HepG2 (cell line): ENCODE data around the gene IL32. TPM values are rescaled to one million over a fixed set of nuclear protein-coding genes. Genes with fewer than 3 reads are reported as not detected.

Experiments
- AGO2 ChIP-seq: fragments of 200-400 bp; formaldehyde crosslinking; optimal IDR thresholded peaks from 2 replicates; pipeline ENCODE3; 2017; ENCODE audit warnings: mild to moderate bottlenecking, low read depth, low read length, moderate library complexity
- KDM2A ChIP-seq: sonication (generic); formaldehyde crosslinking; IDR thresholded peaks from 2 replicates; pipeline ENCODE4 v1.4.0; 2020; ENCODE audit warnings: low read depth, missing genetic modification reagents, borderline replicate concordance
- MBD4 ChIP-seq: IDR thresholded peaks from 2 replicates; pipeline ENCODE4 v1.6.1; 2012; ENCODE audit warnings: low read length, inconsistent platforms, borderline replicate concordance
- MYNN ChIP-seq: sonication (generic); formaldehyde crosslinking; IDR thresholded peaks from 2 replicates; pipeline ENCODE4 v1.4.0; 2020; ENCODE audit warnings: mild to moderate bottlenecking, low read depth, missing genetic modification reagents
- NCOR1 ChIP-seq: fragments of 200-600 bp; sonication (generic); IDR thresholded peaks from 2 replicates; pipeline ENCODE4 v1.7.0; 2017; ENCODE audit warnings: antibody characterized with exemption, low read length, borderline replicate concordance
- NR0B2 ChIP-seq: sonication (generic); formaldehyde crosslinking; IDR thresholded peaks from 2 replicates; pipeline ENCODE4 v1.4.0; 2020; ENCODE audit warnings: mild to moderate bottlenecking, missing genetic modification reagents
- NR2F1 ChIP-seq, 2 experiments: fragments of 450-650 bp in 1 of 2; formaldehyde crosslinking in 1 of 2; IDR thresholded peaks; 2 replicates each; pipeline versions ENCODE4 v1.5.0 to v1.6.1; 2016 to 2020; ENCODE audit warnings: mild to moderate bottlenecking in 1 of 2, missing compliant biosample characterization in 1 of 2, missing genetic modification reagents in 1 of 2, moderate library complexity in 1 of 2
- RBAK ChIP-seq: sonication (generic); formaldehyde crosslinking; IDR thresholded peaks from 2 replicates; pipeline ENCODE4 v1.5.1; 2020; ENCODE audit warnings: mild to moderate bottlenecking, missing genetic modification reagents
- RFX5 ChIP-seq: IDR thresholded peaks from 2 replicates; pipeline ENCODE4 v1.6.1; 2011; ENCODE audit warnings: low read depth, low read length, improper control_type of control experiment
- SALL1 ChIP-seq: sonication (generic); formaldehyde crosslinking; IDR thresholded peaks from 2 replicates; pipeline ENCODE4 v1.8.0; 2022; ENCODE audit warnings: mild to moderate bottlenecking, missing genetic modification reagents
- ZNF317 ChIP-seq: sonication (generic); formaldehyde crosslinking; IDR thresholded peaks from 2 replicates; pipeline ENCODE4 v1.5.0; 2020; ENCODE audit warnings: mild to moderate bottlenecking, missing genetic modification reagents
- ZNF329 ChIP-seq: sonication (generic); formaldehyde crosslinking; IDR thresholded peaks from 2 replicates; pipeline ENCODE4 v1.9.0; 2021; ENCODE audit warnings: low read depth, mild to moderate bottlenecking, missing genetic modification reagents
- ZNF430 ChIP-seq: sonication (generic); formaldehyde crosslinking; IDR thresholded peaks from 2 replicates; pipeline ENCODE4 v1.9.0; 2021; ENCODE audit warnings: mild to moderate bottlenecking, missing genetic modification reagents
- ZNF503 ChIP-seq: sonication (generic); formaldehyde crosslinking; IDR thresholded peaks from 2 replicates; pipeline ENCODE4 v1.4.0; 2020; ENCODE audit warnings: missing genetic modification reagents
- ZNF546 ChIP-seq: sonication (generic); formaldehyde crosslinking; conservative IDR thresholded peaks from 2 replicates; pipeline ENCODE4 v1.8.1; 2023; ENCODE audit warnings: mild to moderate bottlenecking, missing genetic modification reagents
- ZNF644 ChIP-seq: IDR thresholded peaks from 2 replicates; pipeline ENCODE4 v1.6.1; 2016; ENCODE audit warnings: low read depth
- ZNF7 ChIP-seq: IDR thresholded peaks from 2 replicates; pipeline ENCODE4 v1.6.1; 2016; ENCODE audit warnings: missing biosample characterization, missing genetic modification reagents
- ZSCAN12 ChIP-seq: sonication (generic); formaldehyde crosslinking; IDR thresholded peaks from 2 replicates; pipeline ENCODE4 v1.9.0; 2021; ENCODE audit warnings: mild to moderate bottlenecking, missing genetic modification reagents
- polyA plus RNA-seq, 8 experiments: library from polyadenylated mRNA; depleted of rRNA in 3 of 8; stranded (reverse) in 7 of 8; unstranded in 1 of 8; fragments of >200 nt; fragmentation: Illumina TruSeq in 4 of 8; extraction: Trizol in 4 of 8; gene quantifications; 2 replicates each; pipeline versions ENCODE4 v1.2.1 to v1.2.3, GENCODE V29; 2011 to 2016; ENCODE audit warnings: low read depth in 4 of 8, missing spikeins in 1 of 8, mixed read lengths in 1 of 8; ENCODE audit not compliant: insufficient read depth in 1 of 8
- total RNA-seq, 5 experiments: library from RNA; depleted of rRNA; stranded (reverse); fragments of >200 nt; fragmentation: Illumina TruSeq; extraction: Trizol; gene quantifications; 2 replicates each; pipeline ENCODE4 v1.2.3, GENCODE V29; 2016; ENCODE audit warnings: low read depth in 1 of 5
- TF ChIP-seq, protein P1 (sequence below): sonication (generic); formaldehyde crosslinking; IDR thresholded peaks from 2 replicates; pipeline ENCODE4 v1.4.0; 2020; ENCODE audit warnings: missing genetic modification reagents, mild to moderate bottlenecking, borderline replicate concordance
- TF ChIP-seq, protein P2 (sequence below): sonication (generic); formaldehyde crosslinking; IDR thresholded peaks from 2 replicates; pipeline ENCODE4 v1.8.0; 2022; ENCODE audit warnings: missing genetic modification reagents, low read depth, mild to moderate bottlenecking, borderline replicate concordance
- TF ChIP-seq, protein P3 (sequence below): sonication (generic); formaldehyde crosslinking; IDR thresholded peaks from 2 replicates; pipeline ENCODE4 v1.5.0; 2020; ENCODE audit warnings: mild to moderate bottlenecking, missing genetic modification reagents
- TF ChIP-seq, protein P4 (sequence below): sonication (generic); formaldehyde crosslinking; IDR thresholded peaks from 2 replicates; pipeline ENCODE4 v1.5.0; 2020; ENCODE audit warnings: missing genetic modification reagents

IL32 gene
- total and polyA plus RNA-seq, 2 of the 13 experiments (the other 11 are each of a cell fraction or from before 2014, with no cell fraction given), result 115 to 165 TPM

- TF ChIP-seq AGO2 (no peak), NR0B2 (CRISPR knock-in tag) (no peak), ZNF430 (CRISPR knock-in tag) (no peak), NCOR1 (peak; percentile 84), ZNF644 (0 out of 2 replicates have a peak, but pooled peaks have one; percentile 45), ZNF546 (CRISPR knock-in tag) (no peak), RBAK (CRISPR knock-in tag) (no peak), MYNN (CRISPR knock-in tag) (0 out of 2 replicates have a peak, but pooled peaks have one; percentile 54), MBD4 (no peak), NR2F1 (CRISPR knock-in tag; IDR thresholded peaks at IDR 0.05) (peak; percentile 32 to 48; a peak in 3 of 4 replicates), ZNF317 (CRISPR knock-in tag) (peak; percentile 10; the same call in 1 of the 2 replicates), ZNF329 (CRISPR knock-in tag) (no peak), ZSCAN12 (CRISPR knock-in tag) (no peak), KDM2A (CRISPR knock-in tag) (peak; percentile 65), ZNF7 (CRISPR knock-in tag) (no peak), SALL1 (CRISPR knock-in tag) (peak; percentile 79), RFX5 (no peak), ZNF503 (CRISPR knock-in tag) (no peak)
- TF ChIP-seq, protein P1, sequence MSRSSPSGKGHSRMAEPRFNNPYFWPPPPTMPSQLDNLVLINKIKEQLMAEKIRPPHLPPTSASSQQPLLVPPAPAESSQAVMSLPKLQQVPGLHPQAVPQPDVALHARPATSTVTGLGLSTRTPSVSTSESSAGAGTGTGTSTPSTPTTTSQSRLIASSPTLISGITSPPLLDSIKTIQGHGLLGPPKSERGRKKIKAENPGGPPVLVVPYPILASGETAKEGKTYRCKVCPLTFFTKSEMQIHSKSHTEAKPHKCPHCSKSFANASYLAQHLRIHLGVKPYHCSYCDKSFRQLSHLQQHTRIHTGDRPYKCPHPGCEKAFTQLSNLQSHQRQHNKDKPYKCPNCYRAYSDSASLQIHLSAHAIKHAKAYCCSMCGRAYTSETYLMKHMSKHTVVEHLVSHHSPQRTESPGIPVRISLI (CRISPR knock-in tag), result no peak
- TF ChIP-seq, protein P2, sequence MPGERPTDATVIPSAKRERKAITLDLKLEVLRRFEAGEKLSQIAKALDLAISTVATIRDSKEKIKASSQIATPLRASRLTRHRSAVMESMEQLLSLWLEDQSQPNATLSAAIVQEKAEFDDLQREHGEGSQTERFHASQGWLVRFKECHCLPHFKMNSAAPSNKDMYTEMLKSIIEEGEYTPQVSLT (CRISPR knock-in tag), result no peak
- TF ChIP-seq, protein P3, sequence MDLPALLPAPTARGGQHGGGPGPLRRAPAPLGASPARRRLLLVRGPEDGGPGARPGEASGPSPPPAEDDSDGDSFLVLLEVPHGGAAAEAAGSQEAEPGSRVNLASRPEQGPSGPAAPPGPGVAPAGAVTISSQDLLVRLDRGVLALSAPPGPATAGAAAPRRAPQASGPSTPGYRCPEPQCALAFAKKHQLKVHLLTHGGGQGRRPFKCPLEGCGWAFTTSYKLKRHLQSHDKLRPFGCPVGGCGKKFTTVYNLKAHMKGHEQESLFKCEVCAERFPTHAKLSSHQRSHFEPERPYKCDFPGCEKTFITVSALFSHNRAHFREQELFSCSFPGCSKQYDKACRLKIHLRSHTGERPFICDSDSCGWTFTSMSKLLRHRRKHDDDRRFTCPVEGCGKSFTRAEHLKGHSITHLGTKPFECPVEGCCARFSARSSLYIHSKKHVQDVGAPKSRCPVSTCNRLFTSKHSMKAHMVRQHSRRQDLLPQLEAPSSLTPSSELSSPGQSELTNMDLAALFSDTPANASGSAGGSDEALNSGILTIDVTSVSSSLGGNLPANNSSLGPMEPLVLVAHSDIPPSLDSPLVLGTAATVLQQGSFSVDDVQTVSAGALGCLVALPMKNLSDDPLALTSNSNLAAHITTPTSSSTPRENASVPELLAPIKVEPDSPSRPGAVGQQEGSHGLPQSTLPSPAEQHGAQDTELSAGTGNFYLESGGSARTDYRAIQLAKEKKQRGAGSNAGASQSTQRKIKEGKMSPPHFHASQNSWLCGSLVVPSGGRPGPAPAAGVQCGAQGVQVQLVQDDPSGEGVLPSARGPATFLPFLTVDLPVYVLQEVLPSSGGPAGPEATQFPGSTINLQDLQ (CRISPR knock-in tag), result no peak
- TF ChIP-seq, protein P4, sequence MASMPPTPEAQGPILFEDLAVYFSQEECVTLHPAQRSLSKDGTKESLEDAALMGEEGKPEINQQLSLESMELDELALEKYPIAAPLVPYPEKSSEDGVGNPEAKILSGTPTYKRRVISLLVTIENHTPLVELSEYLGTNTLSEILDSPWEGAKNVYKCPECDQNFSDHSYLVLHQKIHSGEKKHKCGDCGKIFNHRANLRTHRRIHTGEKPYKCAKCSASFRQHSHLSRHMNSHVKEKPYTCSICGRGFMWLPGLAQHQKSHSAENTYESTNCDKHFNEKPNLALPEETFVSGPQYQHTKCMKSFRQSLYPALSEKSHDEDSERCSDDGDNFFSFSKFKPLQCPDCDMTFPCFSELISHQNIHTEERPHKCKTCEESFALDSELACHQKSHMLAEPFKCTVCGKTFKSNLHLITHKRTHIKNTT, result no peak
Measured at GRCh38 chr16:3065069-3065741, at the start of gene IL32 (continued).
